Measurements from ENCODE around the gene MAPK7. TPM values are rescaled to one million over a fixed set of nuclear protein-coding genes. Genes with fewer than 3 reads are reported as not detected.
A peak's percentile ranks its signal among the peaks of the same experiment; 100 is the strongest.

MAPK7 gene
- total and polyA plus RNA-seq, 2 of the 4 experiments (the other 2 are of a cell fraction), result 9.7 to 25.4 TPM

DNA sequence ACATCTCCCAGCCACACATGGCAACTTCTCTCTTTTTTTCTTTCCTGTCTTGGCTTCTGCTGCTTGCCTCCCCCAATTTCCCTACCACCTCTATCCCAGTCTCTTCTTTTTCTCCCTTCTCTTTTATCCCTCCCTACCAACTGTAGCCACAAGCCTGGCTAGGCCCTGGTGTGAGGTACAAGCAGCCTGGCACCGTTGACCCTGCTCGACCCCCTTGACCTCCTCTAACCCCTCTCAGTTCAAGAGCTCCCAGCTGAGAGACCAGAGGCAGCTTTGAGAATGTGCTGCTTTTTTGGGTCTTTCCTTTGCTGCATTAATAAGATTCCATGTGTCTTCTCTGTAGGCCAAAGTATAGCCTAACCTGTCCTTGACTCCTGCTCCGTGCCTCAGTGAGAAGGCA lies 48.0 kb upstream of the MAPK7 start:
- no peak overlapping the region for H3K4me3 ChIP-seq (ENCODE audit: insufficient read depth, low read depth, low read length)
- no TSS peak for BruUV-seq (replicated peaks)
- H3K9ac ChIP-seq (ENCODE audit: low read depth, low read length), result no peak overlapping the region
- H2BK20ac ChIP-seq (ENCODE audit: low read depth, low read length), result peak overlapping the region; percentile 83
- peak overlapping the region; percentile 51 for H4K5ac ChIP-seq (ENCODE audit: low read depth, low read length)
- H3K23ac ChIP-seq (ENCODE audit: low read depth, low read length), result peak overlapping the region; percentile 45
- no peak for DNase-seq
- H4K20me1 ChIP-seq (ENCODE audit: insufficient read depth, low read length), result peaks cover 4% of the 10 kb centered on the region; the same call in 1 of the 2 replicates
- H3K36me3 ChIP-seq (ENCODE audit: control insufficient read depth, insufficient read depth, low read length), result peaks cover 14% of the 10 kb centered on the region; the same call in 1 of the 2 replicates
- dilution Hi-C loops (cut with HindIII; ENCODE audit: low sequenced_read_pairs, unreplicated experiment) (no loop called here), in situ Hi-C loops (cut with MboI; ENCODE audit: low sequenced_read_pairs) (no loop called here), intact Hi-C loops (cut with micrococcal nuclease) (no loop called here)
- H3K27ac ChIP-seq (ENCODE audit: insufficient read depth, low read length), result peak overlapping the region; percentile 66
- TF ChIP-seq NFE2L2 (IDR thresholded peaks at IDR 0.05; ENCODE audit: low read depth, low read length) (no peak), CEBPB (IDR thresholded peaks at IDR 0.05; ENCODE audit: low read depth, low read length) (no peak), RFX5 (IDR thresholded peaks at IDR 0.05; ENCODE audit: low read depth, low read length) (no peak), FOS (IDR thresholded peaks at IDR 0.05; ENCODE audit: low read depth, low read length) (no peak), MXI1 (IDR thresholded peaks at IDR 0.05; ENCODE audit: borderline replicate concordance, low read depth, low read length) (no peak), RAD21 (IDR thresholded peaks at IDR 0.05; ENCODE audit: low read length) (no peak), RCOR1 (IDR thresholded peaks at IDR 0.05; ENCODE audit: insufficient replicate concordance, low read length) (no peak), MAZ (IDR thresholded peaks at IDR 0.05; ENCODE audit: borderline replicate concordance, low read depth, low read length) (no peak), CHD1 (IDR thresholded peaks at IDR 0.05; ENCODE audit: low read depth, low read length) (no peak), MAFK (IDR thresholded peaks at IDR 0.05; ENCODE audit: low read depth, low read length) (no peak), SMC3 (IDR thresholded peaks at IDR 0.05; ENCODE audit: low read depth, low read length) (no peak), POLR2A (IDR thresholded peaks at IDR 0.05; ENCODE audit: low read depth, low read length) (no peak), BHLHE40 (IDR thresholded peaks at IDR 0.05; ENCODE audit: low read depth, low read length) (no peak)
- TF ChIP-seq, protein P1, sequence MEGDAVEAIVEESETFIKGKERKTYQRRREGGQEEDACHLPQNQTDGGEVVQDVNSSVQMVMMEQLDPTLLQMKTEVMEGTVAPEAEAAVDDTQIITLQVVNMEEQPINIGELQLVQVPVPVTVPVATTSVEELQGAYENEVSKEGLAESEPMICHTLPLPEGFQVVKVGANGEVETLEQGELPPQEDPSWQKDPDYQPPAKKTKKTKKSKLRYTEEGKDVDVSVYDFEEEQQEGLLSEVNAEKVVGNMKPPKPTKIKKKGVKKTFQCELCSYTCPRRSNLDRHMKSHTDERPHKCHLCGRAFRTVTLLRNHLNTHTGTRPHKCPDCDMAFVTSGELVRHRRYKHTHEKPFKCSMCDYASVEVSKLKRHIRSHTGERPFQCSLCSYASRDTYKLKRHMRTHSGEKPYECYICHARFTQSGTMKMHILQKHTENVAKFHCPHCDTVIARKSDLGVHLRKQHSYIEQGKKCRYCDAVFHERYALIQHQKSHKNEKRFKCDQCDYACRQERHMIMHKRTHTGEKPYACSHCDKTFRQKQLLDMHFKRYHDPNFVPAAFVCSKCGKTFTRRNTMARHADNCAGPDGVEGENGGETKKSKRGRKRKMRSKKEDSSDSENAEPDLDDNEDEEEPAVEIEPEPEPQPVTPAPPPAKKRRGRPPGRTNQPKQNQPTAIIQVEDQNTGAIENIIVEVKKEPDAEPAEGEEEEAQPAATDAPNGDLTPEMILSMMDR (conservative IDR thresholded peaks at IDR 0.05; ENCODE audit: low read depth, low read length), result no peak
- TF ChIP-seq, protein P2, sequence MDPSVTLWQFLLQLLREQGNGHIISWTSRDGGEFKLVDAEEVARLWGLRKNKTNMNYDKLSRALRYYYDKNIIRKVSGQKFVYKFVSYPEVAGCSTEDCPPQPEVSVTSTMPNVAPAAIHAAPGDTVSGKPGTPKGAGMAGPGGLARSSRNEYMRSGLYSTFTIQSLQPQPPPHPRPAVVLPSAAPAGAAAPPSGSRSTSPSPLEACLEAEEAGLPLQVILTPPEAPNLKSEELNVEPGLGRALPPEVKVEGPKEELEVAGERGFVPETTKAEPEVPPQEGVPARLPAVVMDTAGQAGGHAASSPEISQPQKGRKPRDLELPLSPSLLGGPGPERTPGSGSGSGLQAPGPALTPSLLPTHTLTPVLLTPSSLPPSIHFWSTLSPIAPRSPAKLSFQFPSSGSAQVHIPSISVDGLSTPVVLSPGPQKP (IDR thresholded peaks at IDR 0.05; ENCODE audit: borderline replicate concordance, low read depth, low read length), result no peak
- TF ChIP-seq, protein P3, sequence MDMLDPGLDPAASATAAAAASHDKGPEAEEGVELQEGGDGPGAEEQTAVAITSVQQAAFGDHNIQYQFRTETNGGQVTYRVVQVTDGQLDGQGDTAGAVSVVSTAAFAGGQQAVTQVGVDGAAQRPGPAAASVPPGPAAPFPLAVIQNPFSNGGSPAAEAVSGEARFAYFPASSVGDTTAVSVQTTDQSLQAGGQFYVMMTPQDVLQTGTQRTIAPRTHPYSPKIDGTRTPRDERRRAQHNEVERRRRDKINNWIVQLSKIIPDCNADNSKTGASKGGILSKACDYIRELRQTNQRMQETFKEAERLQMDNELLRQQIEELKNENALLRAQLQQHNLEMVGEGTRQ (IDR thresholded peaks at IDR 0.05; ENCODE audit: low read depth, low read length), result no peak
- H3K4me2 ChIP-seq (ENCODE audit: low read depth, low read length), result no peak overlapping the region
- 78% methylated on average over 3 of the region's 3 CpGs; no CpG with 5 or more reads in 1 of the 2 experiments for WGBS, 2 experiments (ENCODE audit: extremely low coverage in 2 of 2, insufficient read length in 1 of 2)
- peak overlapping the region; percentile 95 for H2AK5ac ChIP-seq (ENCODE audit: low read depth, low read length)
- no peak overlapping the region for H2AFZ ChIP-seq (replicated peaks; ENCODE audit: low read length, poor library complexity)
- peaks cover 35% of the 10 kb centered on the region for H3K4me1 ChIP-seq (ENCODE audit: control insufficient read depth, insufficient read depth, low read length)
- H2BK5ac ChIP-seq (ENCODE audit: low read depth, low read length, poor library complexity, severe bottlenecking), result peak overlapping the region; percentile 79
- peak overlapping the region; percentile 44 for H2AK9ac ChIP-seq (replicated peaks; ENCODE audit: low read depth, low read length, poor library complexity)
- H3K4ac ChIP-seq (ENCODE audit: low read depth, low read length), result peak overlapping the region; percentile 90
- no peaks in the 10 kb centered on the region for H3K27me3 ChIP-seq (ENCODE audit: control insufficient read depth, insufficient read depth, low read length)
- H3K14ac ChIP-seq (replicated peaks; ENCODE audit: low read depth, low read length), result peak overlapping the region; percentile 42; the same call in 1 of the 2 replicates
- peak overlapping the region; percentile 67; the same call in 2 of the 3 replicates for H2BK15ac ChIP-seq (ENCODE audit: low read depth, low read length)
- CTCF ChIA-PET, result interaction anchor here (1.6 kb wide), 1 partner anchor 16 kb away, joined by 4 read pairs; no protein-coding TSS in a partner anchor
- POLR2A ChIA-PET (ENCODE audit: unreplicated experiment), result no interaction called here
- peaks cover 41% of the 10 kb centered on the region for H3K9me1 ChIP-seq (ENCODE audit: insufficient read depth, low read length)
- no peak for ATAC-seq (ENCODE audit: low read depth)
- peak overlapping the region; percentile 75 for H2BK120ac ChIP-seq (ENCODE audit: low read depth, low read length)
- no peak overlapping the region; the same call in 1 of the 2 replicates for H3K56ac ChIP-seq (ENCODE audit: extremely low read depth, insufficient read depth, low read length)
- peak overlapping the region; percentile 37 for H3K18ac ChIP-seq (ENCODE audit: low read depth, low read length)
- peak overlapping the region; percentile 74 for H4K91ac ChIP-seq (ENCODE audit: insufficient read depth, low read depth, low read length)
- H4K8ac ChIP-seq (ENCODE audit: low read depth in 2 of 2, low read length in 2 of 2), result peak overlapping the region; percentile 50 to 61; a peak in 3 of 4 replicates
- peaks cover 0 to 37% of the 10 kb centered on the region in 2 experiments; a peak in 2 of 4 replicates for H3K79me1 ChIP-seq (ENCODE audit: low read depth in 1 of 2, low read length in 2 of 2)
- H3K9me3 ChIP-seq (ENCODE audit: control insufficient read depth, insufficient read depth, low read length), result no peaks in the 10 kb centered on the region

Data from IMR-90 (cell line).